Left ventricle myocardium inferior (tissue), 1 donor: ENCODE results near the gene ATXN7L3. TPM values are rescaled to one million over a fixed set of nuclear protein-coding genes. Genes with fewer than 3 reads are reported as not detected.
"Not testable (repeated sequence)": the region's sequence is repeated elsewhere in the genome, so short reads cannot be mapped to it uniquely, and the experiment has no call there.

Experiments used
- DNase-seq: peaks from one replicate; pipeline ENCODE4 v3.0.0-alpha.2; 2020
- H3K27ac ChIP-seq: fragments of 200-600 bp; replicated peaks from 2 replicates; pipeline ENCODE4 v1.8.0; 2021
- H3K27me3 ChIP-seq: fragments of 200-600 bp; 2 replicates; pipeline ENCODE4 v1.8.0; 2021; ENCODE audit warnings: low read depth
- H3K36me3 ChIP-seq: fragments of 200-600 bp; 2 replicates; pipeline ENCODE4 v1.8.0; 2021
- H3K4me1 ChIP-seq: fragments of 200-600 bp; 2 replicates; pipeline ENCODE4 v1.8.0; 2021
- H3K4me3 ChIP-seq: fragments of 200-600 bp; 2 replicates; pipeline ENCODE4 v1.8.0; 2021; ENCODE audit warnings: mild to moderate bottlenecking, moderate library complexity
- H3K9me3 ChIP-seq: fragments of 200-600 bp; replicated peaks from 2 replicates; pipeline ENCODE4 v1.8.0; 2021
- CTCF ChIP-seq: fragments of 200-600 bp; IDR thresholded peaks from 2 replicates; pipeline ENCODE4 v1.8.0; 2021; ENCODE audit warnings: antibody characterized with exemption, mild to moderate bottlenecking, borderline replicate concordance
- intact Hi-C: fragments of 100-400 bp; cut with micrococcal nuclease; formaldehyde crosslinking; loops from one replicate; pipeline ENCODE4 v1.11.0; 2022
- long read RNA-seq: library from polyadenylated mRNA; unstranded; transcript quantifications from one replicate; pipeline ENCODE4 v2.0.0, GENCODE V29; 2021
- total RNA-seq: library from RNA; stranded (reverse); fragmentation: NEBNext Ultra II Directional; extraction: Animal tissue kit (Norgen Biotek cat#: 25700); gene quantifications from one replicate; pipeline ENCODE4 v1.2.1, GENCODE V29; 2021
- donor health status: DM: no; HTN: yes; CAD: no; lungs with severe emphysema.

The ATXN7L3 gene, protein sequence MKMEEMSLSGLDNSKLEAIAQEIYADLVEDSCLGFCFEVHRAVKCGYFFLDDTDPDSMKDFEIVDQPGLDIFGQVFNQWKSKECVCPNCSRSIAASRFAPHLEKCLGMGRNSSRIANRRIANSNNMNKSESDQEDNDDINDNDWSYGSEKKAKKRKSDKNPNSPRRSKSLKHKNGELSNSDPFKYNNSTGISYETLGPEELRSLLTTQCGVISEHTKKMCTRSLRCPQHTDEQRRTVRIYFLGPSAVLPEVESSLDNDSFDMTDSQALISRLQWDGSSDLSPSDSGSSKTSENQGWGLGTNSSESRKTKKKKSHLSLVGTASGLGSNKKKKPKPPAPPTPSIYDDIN
- 28.7 TPM for total RNA-seq
- long read RNA-seq, partial matches to known transcripts: 1 of 19 reads
- long read RNA-seq, other reads (novel, unspliced or antisense): 14 of 19 reads

- H3K4me1 ChIP-seq: peaks cover 44% of the 10 kb centered on the region
- intact Hi-C loops: no loop called here
Observed at GRCh38 chr17:44199553-44200477, at the start of gene ATXN7L3. Gene ATXN7L3 (minus strand): TSS chr17:44199884. CDS start chr17:44198070, 1,814 bp downstream.

GRCh38 chr17:44247876-44248736, 48.4 kb upstream of the ATXN7L3 start:
- Histone ChIP-seq H3K4me3 (no peak overlapping the region), H3K9me3 (no peaks in the 10 kb centered on the region), H3K4me1 (peaks cover 31% of the 10 kb centered on the region), H3K27me3 (no peaks in the 10 kb centered on the region), H3K36me3 (no peaks in the 10 kb centered on the region), H3K27ac (peak overlapping the region; percentile 23)
- DNase-seq: no peak
- TF ChIP-seq CTCF: no peak
- intact Hi-C loops: no loop called here

More at GRCh38 chr17:44199553-44200477, at the start of gene ATXN7L3:
- no peaks in the 10 kb centered on the region for H3K9me3 ChIP-seq
- H3K4me3 ChIP-seq: peak within 1 kb of the TSS; percentile 84
- TF ChIP-seq CTCF: no peak
- H3K27ac ChIP-seq: peak within 1 kb of the TSS; percentile 98
- peaks cover 28% of the 10 kb centered on the region for H3K36me3 ChIP-seq
- DNase-seq: peak; percentile 99
- H3K27me3 ChIP-seq: no peaks in the 10 kb centered on the region

DNA sequence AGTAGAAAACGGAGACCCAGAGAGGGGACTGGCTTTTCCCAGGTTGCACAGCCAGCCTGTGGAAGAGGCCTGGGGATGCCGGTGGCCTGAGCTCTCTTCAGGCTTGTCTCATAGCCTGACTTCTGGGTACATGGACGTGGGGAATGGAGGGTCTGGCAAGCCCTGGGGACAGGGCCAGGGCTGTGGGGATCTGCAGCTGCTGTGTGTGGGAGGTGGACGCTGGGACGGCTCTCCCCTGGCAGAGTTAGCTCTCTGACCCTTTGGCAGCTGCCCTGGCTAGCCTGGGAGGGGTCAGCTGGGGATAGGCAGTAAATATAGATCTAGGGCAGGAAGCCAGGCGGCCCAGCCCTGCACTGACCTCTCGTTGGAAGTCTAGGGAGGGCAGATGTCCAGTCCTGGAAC, 47.8 kb upstream of the ATXN7L3 start:
- Histone ChIP-seq H3K9me3 (no peaks in the 10 kb centered on the region), H3K36me3 (no peaks in the 10 kb centered on the region), H3K27ac (peak overlapping the region; percentile 23), H3K27me3 (no peaks in the 10 kb centered on the region), H3K4me3 (peak overlapping the region; percentile 3), H3K4me1 (peaks cover 31% of the 10 kb centered on the region)
- no peak for TF ChIP-seq CTCF
- DNase-seq: peak; percentile 65
- intact Hi-C loops: no loop called here

DNA sequence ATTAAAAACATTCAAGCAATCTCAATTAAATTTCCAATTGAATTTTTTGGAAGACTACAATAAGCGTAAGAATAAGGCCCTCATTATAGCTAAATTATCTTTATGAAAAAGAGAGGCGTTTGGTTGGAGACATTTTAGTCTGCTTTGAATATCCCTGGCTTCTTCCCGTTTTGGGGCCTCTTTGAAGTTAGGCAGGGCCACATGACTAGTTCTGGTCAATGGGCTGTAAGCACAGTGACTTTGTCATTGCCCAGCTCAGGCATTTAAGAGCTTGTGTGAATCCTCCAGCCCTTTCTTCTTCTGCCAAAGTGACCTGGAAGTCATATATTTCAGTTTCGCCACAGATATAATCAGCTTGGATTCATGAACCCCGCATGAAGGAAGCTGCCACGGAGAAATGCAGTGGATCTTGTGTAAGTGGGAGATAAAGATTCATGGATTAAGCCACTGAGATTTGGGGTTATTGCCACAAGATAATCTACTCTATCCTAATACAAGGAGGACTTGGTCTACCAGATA, 41.5 kb upstream of the ATXN7L3 start:
- Histone ChIP-seq H3K4me1 (peaks cover 9% of the 10 kb centered on the region), H3K27ac (no peak overlapping the region), H3K4me3 (no peak overlapping the region), H3K9me3 (no peaks in the 10 kb centered on the region), H3K36me3 (no peaks in the 10 kb centered on the region), H3K27me3 (no peaks in the 10 kb centered on the region)
- DNase-seq: no peak
- TF ChIP-seq CTCF: no peak
- intact Hi-C loops: no loop called here

- peaks cover 14% of the 10 kb centered on the region for H3K4me1 ChIP-seq
- H3K36me3 ChIP-seq, intact Hi-C loops, H3K27me3 ChIP-seq, H3K9me3 ChIP-seq, H3K27ac ChIP-seq, H3K4me3 ChIP-seq, DNase-seq: not testable (repeated sequence)
Observed at GRCh38 chr17:44237886-44238285, 38.2 kb upstream of the ATXN7L3 start.
